Inflammatory macrophage treated with lipopolysaccharide for 4 hours (primary cell): ENCODE data around the gene ZNF534.
"Not testable (repeated sequence)": the region's sequence is repeated elsewhere in the genome, so short reads cannot be mapped to it uniquely, and the experiment has no call there.

Experiments
- DNase-seq: peaks from one replicate; pipeline ENCODE4 v3.0.0-alpha.2; 2020

Gene ZNF534

GRCh38 chr19:52500474-52500873 lies 71.5 kb downstream of the ZNF534 start:
- not testable (repeated sequence) for DNase-seq

- not testable (repeated sequence) for DNase-seq
Observed at GRCh38 chr19:52500991-52501390, 72.0 kb downstream of the ZNF534 start.
